Neutrophil (primary cell): ENCODE data around the gene SLC66A1.

Experiments used
- H3K27ac ChIP-seq: fragments of 200-600 bp; sonication (generic); 2 replicates; pipeline ENCODE4 v1.5.1; 2016; ENCODE audit warnings: mild to moderate bottlenecking, moderate library complexity
- H3K27me3 ChIP-seq: fragments of 200-600 bp; sonication (generic); 2 replicates; pipeline ENCODE4 v1.6.0; 2016; ENCODE audit warnings: mild to moderate bottlenecking
- H3K36me3 ChIP-seq: fragments of 200-600 bp; sonication (generic); 2 replicates; pipeline ENCODE4 v1.5.1; 2017
- H3K4me1 ChIP-seq, 2 experiments: fragments of 200-600 bp in 1 of 2; sonication (generic) in 1 of 2; 1 replicate in 1 of 2; 2 replicates in 1 of 2; pipeline versions ENCODE4 v1.5.1 to v1.6.1; 2013 to 2016; ENCODE audit warnings: low read depth in 1 of 2, low read length in 1 of 2, mild to moderate bottlenecking in 1 of 2, moderate library complexity in 1 of 2; ENCODE audit not compliant: control insufficient read depth in 1 of 2, insufficient read depth in 1 of 2
- H3K4me3 ChIP-seq, 2 experiments: fragments of 200-600 bp in 1 of 2; sonication (generic) in 1 of 2; 1 replicate in 1 of 2; 2 replicates in 1 of 2; pipeline ENCODE4 v1.5.1; 2013 to 2016; ENCODE audit warnings: low read depth in 1 of 2, low read length in 1 of 2, mild to moderate bottlenecking in 1 of 2, moderate library complexity in 1 of 2
- H3K9me3 ChIP-seq: fragments of 200-600 bp; sonication (generic); 2 replicates; pipeline ENCODE4 v1.5.1; 2016
- TF ChIP-seq, protein P1 (sequence below): fragments of 200-600 bp; sonication (generic); IDR thresholded peaks from 2 replicates; pipeline ENCODE4 v1.5.1; 2016; ENCODE audit warnings: antibody characterized with exemption

SLC66A1 gene

GRCh38 chr1:19305880-19306279 is 6.2 kb upstream of the SLC66A1 start:
- TF ChIP-seq, protein P1, sequence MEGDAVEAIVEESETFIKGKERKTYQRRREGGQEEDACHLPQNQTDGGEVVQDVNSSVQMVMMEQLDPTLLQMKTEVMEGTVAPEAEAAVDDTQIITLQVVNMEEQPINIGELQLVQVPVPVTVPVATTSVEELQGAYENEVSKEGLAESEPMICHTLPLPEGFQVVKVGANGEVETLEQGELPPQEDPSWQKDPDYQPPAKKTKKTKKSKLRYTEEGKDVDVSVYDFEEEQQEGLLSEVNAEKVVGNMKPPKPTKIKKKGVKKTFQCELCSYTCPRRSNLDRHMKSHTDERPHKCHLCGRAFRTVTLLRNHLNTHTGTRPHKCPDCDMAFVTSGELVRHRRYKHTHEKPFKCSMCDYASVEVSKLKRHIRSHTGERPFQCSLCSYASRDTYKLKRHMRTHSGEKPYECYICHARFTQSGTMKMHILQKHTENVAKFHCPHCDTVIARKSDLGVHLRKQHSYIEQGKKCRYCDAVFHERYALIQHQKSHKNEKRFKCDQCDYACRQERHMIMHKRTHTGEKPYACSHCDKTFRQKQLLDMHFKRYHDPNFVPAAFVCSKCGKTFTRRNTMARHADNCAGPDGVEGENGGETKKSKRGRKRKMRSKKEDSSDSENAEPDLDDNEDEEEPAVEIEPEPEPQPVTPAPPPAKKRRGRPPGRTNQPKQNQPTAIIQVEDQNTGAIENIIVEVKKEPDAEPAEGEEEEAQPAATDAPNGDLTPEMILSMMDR, result no peak
- H3K36me3 ChIP-seq, result peaks cover 46% of the 10 kb centered on the region
- no peak overlapping the region for H3K27ac ChIP-seq
- H3K9me3 ChIP-seq, result no peaks in the 10 kb centered on the region
- H3K4me3 ChIP-seq, result no peak overlapping the region
- H3K27me3 ChIP-seq, result no peaks in the 10 kb centered on the region
- peaks cover 0 to 1% of the 10 kb centered on the region in 2 experiments for H3K4me1 ChIP-seq

DNA sequence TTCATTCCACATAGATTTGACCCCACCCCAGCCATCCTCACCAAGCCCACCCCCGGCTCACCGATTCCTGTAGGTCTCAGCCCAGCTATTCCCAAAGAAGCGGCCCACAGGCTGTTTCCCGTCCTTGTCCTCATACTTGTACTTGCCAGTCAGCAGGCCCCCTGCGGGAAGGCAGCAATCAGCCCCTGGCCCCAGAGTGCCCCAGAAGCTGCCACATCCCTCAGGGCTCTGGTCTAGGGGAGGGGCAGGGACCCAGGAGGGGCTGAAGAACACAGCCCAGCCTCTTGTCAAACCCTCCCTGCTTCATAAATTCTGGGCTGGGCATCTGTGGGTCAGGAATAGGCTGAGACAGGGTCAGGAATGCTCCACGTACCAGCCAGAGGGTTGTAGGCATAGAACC is 5.2 kb upstream of the SLC66A1 start:
- Histone ChIP-seq H3K4me1 (peaks cover 9 to 10% of the 10 kb centered on the region in 2 experiments), H3K9me3 (no peaks in the 10 kb centered on the region), H3K36me3 (peaks cover 46% of the 10 kb centered on the region), H3K4me3 (no peak overlapping the region), H3K27me3 (no peaks in the 10 kb centered on the region), H3K27ac (no peak overlapping the region)
- TF ChIP-seq, protein P1, result no peak

DNA sequence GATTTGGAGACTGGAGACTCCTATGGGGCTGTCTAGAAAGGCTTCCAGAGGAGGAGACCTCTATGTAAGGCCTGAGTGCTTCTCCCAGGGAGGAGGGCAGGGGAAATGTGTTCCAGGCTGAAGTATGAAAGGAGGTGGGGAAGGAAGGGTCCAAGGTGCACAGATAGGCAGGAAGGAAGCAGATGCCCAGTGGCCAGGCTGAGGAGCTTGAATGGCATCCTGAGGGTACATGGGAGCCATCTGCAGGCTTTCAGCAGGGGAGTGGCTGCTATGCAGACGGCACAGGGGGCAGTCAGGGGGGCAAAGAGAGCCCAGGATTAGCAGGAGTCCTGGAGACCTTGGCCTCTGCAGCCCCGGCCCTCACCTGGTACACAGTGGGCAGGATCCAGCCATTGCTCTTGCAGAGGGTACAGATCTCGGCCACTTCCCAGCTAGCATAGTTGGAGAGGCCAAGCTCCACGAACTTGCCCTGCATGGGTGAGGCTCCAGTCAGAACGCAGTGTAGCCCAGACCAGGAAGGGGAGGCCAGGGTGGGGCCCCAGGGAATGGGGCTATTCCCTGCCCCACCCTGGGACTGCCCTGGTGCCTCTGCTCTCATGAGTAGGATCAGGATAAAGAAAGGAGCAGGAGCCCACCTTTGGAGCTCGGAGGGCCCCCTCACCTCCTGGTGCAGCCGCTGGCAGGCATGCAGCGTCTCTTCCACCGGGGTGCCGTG is 4.2 kb upstream of the SLC66A1 start:
- Histone ChIP-seq H3K9me3 (no peaks in the 10 kb centered on the region), H3K27ac (no peak overlapping the region), H3K4me1 (peaks cover 15 to 16% of the 10 kb centered on the region in 2 experiments), H3K4me3 (no peak overlapping the region), H3K36me3 (peaks cover 46% of the 10 kb centered on the region), H3K27me3 (no peaks in the 10 kb centered on the region)
- TF ChIP-seq, protein P1, result no peak

DNA sequence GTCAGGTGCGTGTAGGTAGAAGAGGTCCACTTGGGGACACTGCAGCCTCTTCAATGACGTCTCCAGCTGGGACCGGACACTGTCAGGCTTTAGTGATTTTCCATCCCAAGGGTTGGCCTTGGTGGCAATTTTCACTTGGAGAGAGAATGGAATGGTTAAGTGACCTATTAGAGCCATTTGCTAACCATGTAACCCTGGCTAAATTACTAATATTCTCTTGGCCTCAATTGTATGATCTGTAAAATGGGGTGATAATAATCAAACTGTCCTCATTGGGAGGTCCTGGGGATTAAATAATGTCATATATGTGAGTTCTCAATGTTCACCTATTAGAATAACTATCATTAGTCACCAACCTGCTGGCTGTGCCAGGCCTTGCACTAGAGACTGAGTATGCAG is 3.6 kb upstream of the SLC66A1 start:
- H3K4me3 ChIP-seq, result no peak overlapping the region
- H3K27me3 ChIP-seq, result no peaks in the 10 kb centered on the region
- no peak overlapping the region for H3K27ac ChIP-seq
- peaks cover 21% of the 10 kb centered on the region in 2 experiments for H3K4me1 ChIP-seq
- peaks cover 42% of the 10 kb centered on the region for H3K36me3 ChIP-seq
- TF ChIP-seq, protein P1, result no peak
- no peaks in the 10 kb centered on the region for H3K9me3 ChIP-seq

- Histone ChIP-seq H3K36me3 (peaks cover 38% of the 10 kb centered on the region), H3K4me1 (peaks cover 29% of the 10 kb centered on the region in 2 experiments), H3K27me3 (no peaks in the 10 kb centered on the region), H3K4me3 (no peak overlapping the region), H3K9me3 (no peaks in the 10 kb centered on the region), H3K27ac (no peak overlapping the region)
- TF ChIP-seq, protein P1, result no peak
Measured at GRCh38 chr1:19309123-19309813, 2.9 kb upstream of the SLC66A1 start.
